Prostate gland (tissue), 2 donors: ENCODE measurements around the gene LTN1.

Experiments
- CTCF ChIP-seq, 4 experiments: fragments of 200-600 bp in 2 of 4; fragments of 450-650 bp in 2 of 4; sonication (generic) in 2 of 4; IDR thresholded peaks; 1 replicate in 3 of 4; 2 replicates in 1 of 4; pipeline ENCODE4 v1.5.1; 2016 to 2019; ENCODE audit warnings: antibody characterized with exemption in 4 of 4, mild to moderate bottlenecking in 2 of 4, moderate library complexity in 2 of 4
- POLR2A ChIP-seq: fragments of 450-650 bp; IDR thresholded peaks from one replicate; pipeline ENCODE4 v1.6.1; 2016; ENCODE audit warnings: antibody characterized with exemption, mild to moderate bottlenecking

- TF ChIP-seq CTCF (IDR thresholded peaks at IDR 0.05), result no peak
- TF ChIP-seq POLR2A, result no peak
Observed at GRCh38 chr21:28937737-28938136, 54.9 kb downstream of the LTN1 start.
